H1 (cell line): Measurements from ENCODE around the gene ATG16L1. TPM values are rescaled to one million over a fixed set of nuclear protein-coding genes. Genes with fewer than 3 reads are reported as not detected.

ENCODE experiments used
- CTCF ChIA-PET: fragments of 300-600 bp; sonication (Branson Sonifier 250); formaldehyde crosslinking; loops from one replicate; lab custom pipeline; 2021; ENCODE audit not compliant: partially characterized antibody; lab: Charles Lee
- POLR2A ChIA-PET: fragments of 300-600 bp; sonication (Branson Sonifier 250); formaldehyde crosslinking; loops from one replicate; lab custom pipeline; 2021; ENCODE audit warnings: inconsistent platforms; ENCODE audit not compliant: partially characterized antibody; lab: Charles Lee
- DNase-seq, 2 experiments: peaks; one replicate each; pipeline versions ENCODE4 v3.0.0 to v3.0.0-alpha.2; 2010 to 2022; ENCODE audit warnings: low spot score in 2 of 2, low read depth in 1 of 2, mixed read lengths in 1 of 2
- FAIRE-seq: peaks from 2 replicates; lab custom pipeline; 2011; peaks lifted over from hg19 to GRCh38; lab: Jason Lieb, UNC
- H2AFZ ChIP-seq: 2 replicates; pipeline ENCODE4 v1.8.1; 2012; ENCODE audit warnings: low read length, inconsistent platforms
- H2AK5ac ChIP-seq: 2 replicates; pipeline ENCODE4 v1.6.1; 2013; ENCODE audit warnings: low read depth, low read length
- H2BK120ac ChIP-seq: replicated peaks from 2 replicates; pipeline ENCODE3; 2013; ENCODE audit warnings: low read depth, low read length, inconsistent platforms
- H2BK12ac ChIP-seq: 2 replicates; pipeline ENCODE4 v1.6.1; 2013; ENCODE audit warnings: low read depth, low read length
- H2BK15ac ChIP-seq: 2 replicates; pipeline ENCODE4 v1.6.1; 2013; ENCODE audit warnings: low read length
- H2BK20ac ChIP-seq: 2 replicates; pipeline ENCODE4 v1.6.1; 2013; ENCODE audit warnings: low read length
- H2BK5ac ChIP-seq: 2 replicates; pipeline ENCODE4 v1.6.1; 2013; ENCODE audit warnings: low read depth, low read length
- H3K14ac ChIP-seq: 2 replicates; pipeline ENCODE4 v1.6.1; 2013; ENCODE audit warnings: inconsistent platforms; ENCODE audit not compliant: insufficient read length
- H3K18ac ChIP-seq: 2 replicates; pipeline ENCODE4 v1.6.1; 2013; ENCODE audit warnings: low read length; ENCODE audit errors: extremely low read depth
- H3K23ac ChIP-seq: 2 replicates; pipeline ENCODE4 v1.6.1; 2013; ENCODE audit warnings: inconsistent platforms; ENCODE audit not compliant: insufficient read length
- H3K23me2 ChIP-seq: 2 replicates; pipeline ENCODE4 v1.6.1; 2013; ENCODE audit warnings: low read depth, low read length
- H3K27ac ChIP-seq: 2 replicates; pipeline ENCODE4 v1.6.1; 2011; ENCODE audit warnings: low read depth, low read length, inconsistent platforms
- H3K27me3 ChIP-seq, 4 experiments: replicated peaks in 1 of 4; 1 replicate in 1 of 4; 2 replicates in 3 of 4; pipeline versions ENCODE4 v1.6.1 to v1.8.1; 2011 to 2013; ENCODE audit warnings: low read length in 3 of 4, mild to moderate bottlenecking in 3 of 4, inconsistent platforms in 2 of 4, mixed read lengths in 2 of 4, moderate library complexity in 1 of 4; ENCODE audit not compliant: control insufficient read depth in 3 of 4, insufficient read depth in 3 of 4; ENCODE audit errors: extremely low read depth in 1 of 4
- H3K36me3 ChIP-seq, 4 experiments: 2 replicates each; pipeline versions ENCODE4 v1.6.1 to v1.8.1; 2011 to 2013; ENCODE audit warnings: mild to moderate bottlenecking in 4 of 4, low read length in 3 of 4, moderate library complexity in 2 of 4, control low read depth in 1 of 4, inconsistent platforms in 1 of 4; ENCODE audit not compliant: insufficient read depth in 4 of 4, control insufficient read depth in 2 of 4
- H3K4ac ChIP-seq: replicated peaks from 2 replicates; pipeline ENCODE3; 2013; ENCODE audit warnings: low read length, low read depth, mixed read lengths, inconsistent platforms; ENCODE audit not compliant: insufficient read length
- H3K4me1 ChIP-seq, 4 experiments: replicated peaks in 1 of 4; 1 replicate in 1 of 4; 2 replicates in 3 of 4; pipeline versions ENCODE4 v1.6.1 to v1.8.1; 2011 to 2013; ENCODE audit warnings: low read length in 3 of 4, inconsistent platforms in 2 of 4, mixed read lengths in 1 of 4; ENCODE audit not compliant: insufficient read depth in 4 of 4, control insufficient read depth in 3 of 4
- H3K4me2 ChIP-seq, 2 experiments: 2 replicates each; pipeline versions ENCODE4 v1.6.1 to v1.8.1; 2011 to 2013; ENCODE audit warnings: low read depth in 2 of 2, low read length in 2 of 2, control low read depth in 1 of 2, inconsistent platforms in 1 of 2, mild to moderate bottlenecking in 1 of 2; ENCODE audit not compliant: insufficient read depth in 1 of 2
- H3K4me3 ChIP-seq, 4 experiments: fragments of 200-600, 300-600 bp in 1 of 4; sonication (generic), shearing (Covaris generic), sonication (Bioruptor Twin) in 1 of 4; 2 replicates each; pipeline versions ENCODE4 v1.5.1 to v1.8.1; 2011 to 2016; ENCODE audit warnings: low read length in 4 of 4, low read depth in 3 of 4, control low read depth in 2 of 4, inconsistent platforms in 2 of 4, mild to moderate bottlenecking in 2 of 4, mixed read lengths in 1 of 4, moderate library complexity in 1 of 4; ENCODE audit not compliant: insufficient read depth in 2 of 4; ENCODE audit errors: extremely low read depth in 1 of 4
- H3K56ac ChIP-seq: replicated peaks from 2 replicates; pipeline ENCODE3; 2013; ENCODE audit warnings: low read depth, mild to moderate bottlenecking, mixed read lengths, low read length, inconsistent platforms; ENCODE audit not compliant: insufficient read length
- H3K79me1 ChIP-seq: 2 replicates; pipeline ENCODE4 v1.6.1; 2013; ENCODE audit warnings: low read depth, low read length, control low read depth
- H3K79me2 ChIP-seq, 2 experiments: 2 replicates each; pipeline versions ENCODE4 v1.6.1 to v1.8.1; 2012 to 2013; ENCODE audit warnings: low read length in 2 of 2, mild to moderate bottlenecking in 2 of 2, inconsistent platforms in 1 of 2; ENCODE audit not compliant: insufficient read depth in 2 of 2, control insufficient read depth in 1 of 2
- H3K9ac ChIP-seq, 4 experiments: replicated peaks in 1 of 4; 1 replicate in 1 of 4; 2 replicates in 3 of 4; pipeline versions ENCODE4 v1.6.1 to v1.8.1; 2011 to 2013; ENCODE audit warnings: low read depth in 3 of 4, low read length in 3 of 4, control low read depth in 2 of 4, mild to moderate bottlenecking in 2 of 4, moderate library complexity in 2 of 4, inconsistent platforms in 1 of 4; ENCODE audit errors: extremely low read depth in 1 of 4
- H3K9me3 ChIP-seq, 2 experiments: 2 replicates each; pipeline versions ENCODE4 v1.6.1 to v1.8.1; 2012 to 2013; ENCODE audit warnings: mild to moderate bottlenecking in 2 of 2, moderate library complexity in 2 of 2, control low read depth in 1 of 2, inconsistent platforms in 1 of 2, low read depth in 1 of 2, low read length in 1 of 2, mixed read lengths in 1 of 2; ENCODE audit not compliant: insufficient read depth in 2 of 2
- H4K20me1 ChIP-seq, 2 experiments: replicated peaks in 1 of 2; 2 replicates each; pipeline versions ENCODE3 to v1.8.1; 2011 to 2013; ENCODE audit warnings: inconsistent platforms in 2 of 2, low read length in 2 of 2, mild to moderate bottlenecking in 1 of 2; ENCODE audit not compliant: insufficient read depth in 2 of 2, control insufficient read depth in 1 of 2
- H4K5ac ChIP-seq: 2 replicates; pipeline ENCODE4 v1.6.1; 2013; ENCODE audit warnings: low read length, low read depth, mixed read lengths, inconsistent platforms; ENCODE audit not compliant: insufficient read length
- H4K8ac ChIP-seq: 2 replicates; pipeline ENCODE4 v1.8.0; 2013; ENCODE audit warnings: mild to moderate bottlenecking, moderate library complexity, low read length, inconsistent platforms; ENCODE audit not compliant: insufficient read depth; ENCODE audit errors: extremely low read depth
- H4K91ac ChIP-seq: replicated peaks from 2 replicates; pipeline ENCODE3; 2013; ENCODE audit warnings: low read length, mixed read lengths, inconsistent platforms; ENCODE audit not compliant: insufficient read length
- CBX5 ChIP-seq: fragments of 300-800, 300-1000 bp; sonication (generic); IDR thresholded peaks from 2 replicates; pipeline ENCODE4 v1.7.1; 2016; ENCODE audit warnings: antibody characterized with exemption, low read length, low read depth
- CBX8 ChIP-seq: fragments of 300-800, 300-1000 bp; sonication (generic); IDR thresholded peaks from 2 replicates; pipeline ENCODE4 v1.7.1; 2016; ENCODE audit warnings: low read depth, low read length, borderline replicate concordance
- CEBPB ChIP-seq: IDR thresholded peaks from 2 replicates; pipeline ENCODE4 v1.6.1; 2012; ENCODE audit warnings: low read depth, low read length
- CHD1 ChIP-seq: IDR thresholded peaks from 2 replicates; pipeline ENCODE4 v1.6.1; 2012; ENCODE audit warnings: low read depth, low read length, improper control_type of control experiment
- CHD2 ChIP-seq: IDR thresholded peaks from 2 replicates; pipeline ENCODE4 v1.6.1; 2012; ENCODE audit warnings: low read length, improper control_type of control experiment
- CREB1 ChIP-seq: IDR thresholded peaks from 2 replicates; pipeline ENCODE4 v1.6.1; 2012; ENCODE audit warnings: inconsistent platforms
- JUND ChIP-seq: IDR thresholded peaks from 2 replicates; pipeline ENCODE4 v1.6.1; 2011; ENCODE audit warnings: mild to moderate bottlenecking, improper control_type of control experiment, low read length
- KDM4A ChIP-seq: IDR thresholded peaks from one replicate; pipeline ENCODE4 v1.7.1; 2012; ENCODE audit warnings: low read depth, mild to moderate bottlenecking, moderate library complexity, low read length, inconsistent platforms; ENCODE audit not compliant: severe bottlenecking
- RAD21 ChIP-seq, 2 experiments: IDR thresholded peaks in 1 of 2; conservative IDR thresholded peaks in 1 of 2; 2 replicates each; pipeline ENCODE4 v1.6.1; 2011; ENCODE audit warnings: low read depth in 2 of 2, low read length in 2 of 2, improper control_type of control experiment in 1 of 2, inconsistent platforms in 1 of 2, mild to moderate bottlenecking in 1 of 2, moderate library complexity in 1 of 2
- SP4 ChIP-seq: IDR thresholded peaks from 2 replicates; pipeline ENCODE4 v1.6.1; 2012; ENCODE audit warnings: low read length, inconsistent platforms
- WGBS, 2 experiments: shearing (Covaris generic) in 1 of 2; methylation state at CpG; one replicate each; pipeline versions ENCODE4 v1.1.6 to v1.1.7; 2013 to 2015; ENCODE audit warnings: low lambda C conversion rate in 2 of 2, mixed read lengths in 2 of 2, inconsistent platforms in 1 of 2, low coverage in 1 of 2, missing lambda C conversion rate in 1 of 2; ENCODE audit not compliant: insufficient replicate concordance in 2 of 2, insufficient coverage in 1 of 2, insufficient read length in 1 of 2; ENCODE audit errors: extremely low coverage in 1 of 2, missing lambda C conversion rate in 1 of 2; 5-methylcytosine and 5-hydroxymethylcytosine counted together
- polyA plus RNA-seq, 7 experiments: library from polyadenylated mRNA; depleted of rRNA in 3 of 7; stranded (reverse) in 5 of 7; unstranded in 2 of 7; fragments of >200 nt in 5 of 7; fragments of 200-250 nt in 2 of 7; gene quantifications; 1 replicate in 5 of 7; 2 replicates in 1 of 7; 4 replicates in 1 of 7; pipeline versions ENCODE4 v1.2.1 to v1.2.3, GENCODE V29; 2011 to 2013; ENCODE audit warnings: missing spikeins in 2 of 7, mixed read lengths in 2 of 7
- total RNA-seq: library from RNA; stranded (reverse); fragmentation: NEBNext Ultra II Directional; extraction: Animal tissue kit (Norgen Biotek cat#: 25700); gene quantifications from 2 replicates; pipeline ENCODE4 v1.2.1, GENCODE V29; 2021
- TF ChIP-seq, protein P1 (sequence below): IDR thresholded peaks from 2 replicates; pipeline ENCODE4 v1.6.1; 2011; ENCODE audit warnings: low read depth, mild to moderate bottlenecking, low read length; ENCODE audit not compliant: insufficient read depth

Gene ATG16L1
- total and polyA plus RNA-seq, 2 of the 8 experiments (the other 6 are each of a cell fraction or from before 2014, with no cell fraction given) = 18.3 to 31.0 TPM

DNA sequence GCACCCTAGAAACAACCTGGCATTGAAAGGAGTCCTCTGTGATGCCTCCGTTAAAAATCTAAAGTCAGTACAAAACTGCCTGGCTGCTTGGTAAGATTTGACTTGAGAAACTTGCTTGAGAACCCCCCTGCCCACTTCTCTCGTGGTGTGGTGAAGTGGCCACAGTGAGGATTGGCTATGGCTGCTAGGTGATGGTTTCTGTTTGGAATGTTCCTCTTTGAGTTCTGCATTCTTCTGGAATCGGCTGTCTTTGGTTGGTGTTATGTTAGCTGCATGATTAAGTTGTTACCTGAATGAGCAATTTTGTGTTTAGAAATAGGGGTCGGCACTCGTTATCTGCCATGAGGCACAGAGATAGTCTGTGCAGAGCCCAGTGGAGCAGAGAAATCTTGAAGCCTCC lies 34.4 kb downstream of the ATG16L1 start:
- CTCF ChIA-PET = interaction anchor here (0.8 to 1.6 kb wide), 3 partner anchors 18 to 208 kb away, joined by 3 read pairs; no protein-coding TSS in a partner anchor

More for the DNA sequence above, 34.4 kb downstream of the ATG16L1 start:
- 93% methylated on average over 5 of the region's 5 CpGs; no CpG with 5 or more reads in 1 of the 2 experiments for WGBS, 2 experiments
- no peak overlapping the region for H2BK15ac ChIP-seq
- H2BK5ac ChIP-seq = no peak overlapping the region
- peaks cover 2 to 7% of the 10 kb centered on the region in 2 experiments for H4K20me1 ChIP-seq
- H4K91ac ChIP-seq = no peak overlapping the region
- FAIRE-seq = no peak
- H2AK5ac ChIP-seq = no peak overlapping the region
- peaks cover 0 to 3% of the 10 kb centered on the region in 2 experiments; a peak in 1 of 4 replicates for H3K79me2 ChIP-seq
- H2BK12ac ChIP-seq = no peak overlapping the region
- no peak overlapping the region for H3K14ac ChIP-seq
- peaks cover 23 to 74% (median 60%) of the 10 kb centered on the region in 4 experiments for H3K36me3 ChIP-seq
- no peaks in the 10 kb centered on the region for H3K23me2 ChIP-seq
- H3K27me3 ChIP-seq = no peaks in the 10 kb centered on the region
- no peak overlapping the region for H3K56ac ChIP-seq
- no peak overlapping the region for H2BK20ac ChIP-seq
- H4K5ac ChIP-seq = no peak overlapping the region
- H3K18ac ChIP-seq = no peak overlapping the region
- no peaks in the 10 kb centered on the region for H3K9me3 ChIP-seq
- no peak overlapping the region for H3K4ac ChIP-seq
- peak overlapping the region; percentile 35; the same call in 1 of the 2 replicates for H4K8ac ChIP-seq
- H3K4me3 ChIP-seq = no peak overlapping the region
- H3K4me1 ChIP-seq = no peaks in the 10 kb centered on the region
- no peak overlapping the region for H3K9ac ChIP-seq
- TF ChIP-seq JUND (no peak), CHD1 (no peak), CEBPB (no peak), RAD21 (IDR thresholded peaks at IDR 0.05 in 1 of 2, conservative IDR thresholded peaks at IDR 0.05 in 1 of 2; ENCODE audit: low read depth in 2 of 2, low read length in 2 of 2) (no peak), KDM4A (no peak), CBX5 (no peak), CBX8 (no peak), CREB1 (no peak), SP4 (no peak), CHD2 (no peak)
- TF ChIP-seq, protein P1, sequence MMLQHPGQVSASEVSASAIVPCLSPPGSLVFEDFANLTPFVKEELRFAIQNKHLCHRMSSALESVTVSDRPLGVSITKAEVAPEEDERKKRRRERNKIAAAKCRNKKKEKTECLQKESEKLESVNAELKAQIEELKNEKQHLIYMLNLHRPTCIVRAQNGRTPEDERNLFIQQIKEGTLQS = no peak
- no peak overlapping the region for H3K4me2 ChIP-seq
- no peaks in the 10 kb centered on the region for H3K79me1 ChIP-seq
- no peak for DNase-seq
- POLR2A ChIA-PET = interaction anchor here (1.6 kb wide), 1 partner anchor 11 kb away, joined by 8 read pairs; no protein-coding TSS in a partner anchor
- H3K27ac ChIP-seq = no peak overlapping the region
- H2AFZ ChIP-seq = no peak overlapping the region
- H2BK120ac ChIP-seq = no peak overlapping the region
- H3K23ac ChIP-seq = no peak overlapping the region
